Measurements from ENCODE around the gene TINAGL1. TPM values are rescaled to one million over a fixed set of nuclear protein-coding genes. Genes with fewer than 3 reads are reported as not detected.

The TINAGL1 gene
- total and polyA plus RNA-seq, 2 experiments from 2014 or later = 46.2 to 64.4 TPM

- Histone ChIP-seq H3K79me2 (peaks cover 21% of the 10 kb centered on the region), H3K27me3 (no peaks in the 10 kb centered on the region), H2AFZ (no peak overlapping the region), H3K9me3 (ENCODE audit: low read depth) (no peaks in the 10 kb centered on the region), H3K27ac (peak overlapping the region; percentile 90), H3K4me1 (ENCODE audit: insufficient read depth) (peaks cover 62% of the 10 kb centered on the region), H3K4me3 (no peak overlapping the region), H3K36me3 (replicated peaks; ENCODE audit: insufficient read depth, low read depth) (no peaks in the 10 kb centered on the region), H3K4me2 (peak overlapping the region; percentile 81), H4K20me1 (ENCODE audit: insufficient read depth, poor library complexity, severe bottlenecking) (no peaks in the 10 kb centered on the region), H3K9me2 (replicated peaks; ENCODE audit: insufficient read depth) (no peaks in the 10 kb centered on the region)
- 48% methylated on average over 10 of the region's 10 CpGs for WGBS (ENCODE audit: low lambda C conversion rate, missing lambda C conversion rate)
- no peak for TF ChIP-seq CTCF (IDR thresholded peaks at IDR 0.05; ENCODE audit: poor library complexity)
- no peak for TF ChIP-seq EZH2 (IDR thresholded peaks at IDR 0.05; ENCODE audit: borderline replicate concordance)
- TF ChIP-seq EZH2phosphoT487 (IDR thresholded peaks at IDR 0.05; ENCODE audit: low read depth, severe bottlenecking, unreplicated experiment) = no peak
- DNase-seq (ENCODE audit: low spot score) = no peak
Measured at GRCh38 chr1:31574749-31575368, 1.5 kb upstream of the TINAGL1 start.

GRCh38 chr1:31575369-31576140, 760 bp upstream of the TINAGL1 start:
- Histone ChIP-seq H3K9me3 (ENCODE audit: low read depth) (no peaks in the 10 kb centered on the region), H3K4me1 (ENCODE audit: insufficient read depth) (peaks cover 69% of the 10 kb centered on the region), H3K9me2 (replicated peaks; ENCODE audit: insufficient read depth) (no peaks in the 10 kb centered on the region), H3K27me3 (no peaks in the 10 kb centered on the region), H3K4me3 (no peak overlapping the region), H3K36me3 (replicated peaks; ENCODE audit: insufficient read depth, low read depth) (no peaks in the 10 kb centered on the region), H3K27ac (peak overlapping the region; percentile 90), H4K20me1 (ENCODE audit: insufficient read depth, poor library complexity, severe bottlenecking) (no peaks in the 10 kb centered on the region), H3K4me2 (peak overlapping the region; percentile 81), H2AFZ (no peak overlapping the region), H3K79me2 (peaks cover 21% of the 10 kb centered on the region)
- 51% methylated on average over 11 of the region's 11 CpGs for WGBS (ENCODE audit: low lambda C conversion rate, missing lambda C conversion rate)
- TF ChIP-seq EZH2phosphoT487 (IDR thresholded peaks at IDR 0.05; ENCODE audit: low read depth, severe bottlenecking, unreplicated experiment) = no peak
- TF ChIP-seq EZH2 (IDR thresholded peaks at IDR 0.05; ENCODE audit: borderline replicate concordance) = no peak
- TF ChIP-seq CTCF (IDR thresholded peaks at IDR 0.05; ENCODE audit: poor library complexity) = no peak
- peak; percentile 75 for DNase-seq (ENCODE audit: low spot score)

- Histone ChIP-seq H3K36me3 (replicated peaks; ENCODE audit: insufficient read depth, low read depth) (no peaks in the 10 kb centered on the region), H3K9me3 (ENCODE audit: low read depth) (no peaks in the 10 kb centered on the region), H3K27me3 (no peaks in the 10 kb centered on the region), H3K4me1 (ENCODE audit: insufficient read depth) (peaks cover 76% of the 10 kb centered on the region), H3K79me2 (peaks cover 21% of the 10 kb centered on the region), H4K20me1 (ENCODE audit: insufficient read depth, poor library complexity, severe bottlenecking) (no peaks in the 10 kb centered on the region), H3K4me3 (peak overlapping the region; percentile 35), H2AFZ (peak overlapping the region; percentile 48), H3K27ac (peak overlapping the region; percentile 90), H3K4me2 (peak overlapping the region; percentile 81), H3K9me2 (replicated peaks; ENCODE audit: insufficient read depth) (no peaks in the 10 kb centered on the region)
- no peak for DNase-seq (ENCODE audit: low spot score)
- TF ChIP-seq EZH2phosphoT487 (IDR thresholded peaks at IDR 0.05; ENCODE audit: low read depth, severe bottlenecking, unreplicated experiment) (no peak), EZH2 (IDR thresholded peaks at IDR 0.05; ENCODE audit: borderline replicate concordance) (no peak), CTCF (IDR thresholded peaks at IDR 0.05; ENCODE audit: poor library complexity) (no peak)
- 90% methylated on average over 27 of the region's 27 CpGs for WGBS (ENCODE audit: low lambda C conversion rate, missing lambda C conversion rate)
Measured at GRCh38 chr1:31576743-31577455, 584 bp downstream of the TINAGL1 start.
